NCI-H510A (cell line): Measurements from ENCODE around the gene VILL.
"Not testable (repeated sequence)": the region's sequence is repeated elsewhere in the genome, so short reads cannot be mapped to it uniquely, and the experiment has no call there.

Experiments
- DNase-seq: peaks from one replicate; lab custom pipeline; 2025; lab: John Stamatoyannopoulos, UW

VILL gene

GRCh38 chr3:37963635-37964034, 27.0 kb upstream of the VILL start:
- no peak for DNase-seq

- DNase-seq: no peak
These were observed 26.4 kb upstream of the VILL start for GRCh38 chr3:37964146-37964545.

- DNase-seq: no peak
These were observed 25.9 kb upstream of the VILL start for GRCh38 chr3:37964716-37965115.

GRCh38 chr3:37967260-37967881, 23.2 kb upstream of the VILL start:
- DNase-seq: no peak

GRCh38 chr3:37968199-37968598, 22.4 kb upstream of the VILL start:
- no peak for DNase-seq

GRCh38 chr3:37968813-37969595, 21.6 kb upstream of the VILL start:
- DNase-seq: no peak

- no peak for DNase-seq
These were observed 20.9 kb upstream of the VILL start for GRCh38 chr3:37969596-37970100.

- no peak for DNase-seq
These were observed 19.8 kb upstream of the VILL start for GRCh38 chr3:37970802-37971201.

GRCh38 chr3:37971467-37971866, 19.1 kb upstream of the VILL start:
- DNase-seq: no peak

- not testable (repeated sequence) for DNase-seq
These were observed 18.5 kb upstream of the VILL start for GRCh38 chr3:37972056-37972455.

GRCh38 chr3:37973246-37974054, 17.1 kb upstream of the VILL start:
- DNase-seq: no peak

- no peak for DNase-seq
These were observed 16.2 kb upstream of the VILL start for GRCh38 chr3:37974121-37975083.

- no peak for DNase-seq
These were observed 10.8 kb upstream of the VILL start for GRCh38 chr3:37979541-37980461.

GRCh38 chr3:37980462-37981347, 9.9 kb upstream of the VILL start:
- DNase-seq: no peak

GRCh38 chr3:37981348-37981664, 9.3 kb upstream of the VILL start:
- no peak for DNase-seq

GRCh38 chr3:37982331-37982730, 8.3 kb upstream of the VILL start:
- no peak for DNase-seq

- DNase-seq: no peak
These were observed 6.5 kb upstream of the VILL start for GRCh38 chr3:37984051-37984450.

- no peak for DNase-seq
These were observed 6.0 kb upstream of the VILL start for GRCh38 chr3:37984596-37984995.

- DNase-seq: no peak
These were observed 4.8 kb upstream of the VILL start for GRCh38 chr3:37985637-37986320.
